ENCODE results near the gene RBM20. TPM values are rescaled to one million over a fixed set of nuclear protein-coding genes. Genes with fewer than 3 reads are reported as not detected.
A peak's percentile ranks its signal among the peaks of the same experiment; 100 is the strongest.

RBM20 gene
- total and polyA plus RNA-seq, 2 of the 13 experiments (the other 11 are each of a cell fraction or from before 2014, with no cell fraction given), result 0.02 to 0.22 TPM

DNA sequence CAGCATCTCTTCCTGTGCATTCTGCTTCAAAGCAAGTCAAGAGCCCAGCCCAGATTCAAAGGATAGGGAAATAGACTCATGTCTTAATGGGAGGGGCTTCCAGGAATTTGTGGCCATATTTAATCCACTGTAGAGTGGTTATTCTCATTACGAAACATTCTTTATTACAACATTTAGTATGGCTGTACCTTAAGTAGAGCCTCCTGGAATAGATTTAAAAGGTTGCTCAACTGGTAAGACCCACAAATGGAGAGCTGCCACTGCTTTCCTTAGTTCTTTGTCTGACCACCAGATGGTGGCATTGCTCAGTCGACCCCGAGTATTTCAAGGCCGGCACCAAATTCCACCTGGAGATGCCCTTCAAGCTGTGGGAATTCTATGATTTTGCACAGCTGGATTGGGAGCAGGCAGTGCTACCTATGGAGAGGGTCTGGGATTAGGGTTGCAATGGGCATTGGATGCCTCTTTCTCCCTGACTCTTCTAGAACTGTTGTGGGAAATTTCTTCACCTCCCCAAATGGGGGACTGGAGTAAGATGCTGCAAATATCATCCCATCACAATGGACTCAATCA lies 102.2 kb downstream of the RBM20 start:
- FAIRE-seq (peak; percentile 81), ATAC-seq (peak; percentile 90), DNase-seq (ENCODE audit: low spot score) (peak; percentile 56)
- in situ Hi-C loops (cut with HindIII; ENCODE audit: extremely low pct_ligation_motif_present, low pct_unique_long_range_greater_than_20kb), result loop anchor here (5.0 to 25.0 kb wide), 2 partner anchors 146 to 616 kb away; no protein-coding TSS in a partner anchor
- H3K79me2 ChIP-seq (ENCODE audit: insufficient read depth, low read length), result no peaks in the 10 kb centered on the region
- H3K9ac ChIP-seq (ENCODE audit: insufficient read depth, low read depth, low read length), result no peak overlapping the region
- H3K4me2 ChIP-seq (ENCODE audit: low read depth, low read length), result no peak overlapping the region
- 0% methylated on average over 4 of the region's 4 CpGs for WGBS (ENCODE audit: low lambda C conversion rate)
- ChIA-PET CTCF (ENCODE audit: low intra/inter-chr PET ratio, low total read pairs) (interaction anchor here (0.7 to 1.7 kb wide), 4 partner anchors 56 to 330 kb away, joined by 3 to 25 read pairs (median 4); partner anchors contain the start of genes BBIP1 and SHOC2), POLR2A (interaction anchor here (0.9 to 1.2 kb wide), 2 partner anchors 125 to 229 kb away, joined by 3 read pairs; partner anchors contain the start of gene PDCD4)
- BruUV-seq (replicated peaks), result no TSS peak
- H2AFZ ChIP-seq (ENCODE audit: low read length), result no peak overlapping the region
- no peaks in the 10 kb centered on the region for H3K36me3 ChIP-seq (replicated peaks in 1 of 2; ENCODE audit: control insufficient read depth in 1 of 2, insufficient read depth in 2 of 2, low read length in 2 of 2)
- intact Hi-C loops (cut with micrococcal nuclease; ENCODE audit: unreplicated experiment), result loop anchor here (1.0 to 5.0 kb wide), 4 partner anchors 56 to 614 kb away; partner anchors contain the start of gene PDCD4
- peaks cover 14% of the 10 kb centered on the region for H3K4me1 ChIP-seq (ENCODE audit: insufficient read depth, low read length)
- H4K20me1 ChIP-seq (ENCODE audit: insufficient read depth, low read length), result no peaks in the 10 kb centered on the region
- H3K4me3 ChIP-seq (replicated peaks in 1 of 3; ENCODE audit: insufficient read depth in 1 of 3, low read depth in 2 of 3, low read length in 3 of 3), result no peak overlapping the region
- H3K27ac ChIP-seq (ENCODE audit: extremely low read length, insufficient read depth, low read length), result no peak overlapping the region
- H3K27me3 ChIP-seq (ENCODE audit: control insufficient read depth in 1 of 2, insufficient read depth in 2 of 2, low read length in 2 of 2), result 0 out of 5 replicates have a peak, but pooled peaks cover 0 to 3% of the 10 kb centered on the region in 2 experiments
- peaks cover 10% of the 10 kb centered on the region for H3K9me3 ChIP-seq (ENCODE audit: low read length)
- TF ChIP-seq XRCC5 (optimal IDR thresholded peaks at IDR 0.05; ENCODE audit: low read length) (peak; percentile 58), CEBPB (IDR thresholded peaks at IDR 0.05; ENCODE audit: borderline replicate concordance, low read depth, low read length) (peak; percentile 39; the same call in 1 of the 2 replicates), KLF9 (CRISPR knock-in tag; IDR thresholded peaks at IDR 0.05; ENCODE audit: low read depth) (no peak), THAP11 (CRISPR knock-in tag; IDR thresholded peaks at IDR 0.05) (0 out of 2 replicates have a peak, but pooled peaks have one; percentile 13), TEAD3 (CRISPR knock-in tag; optimal IDR thresholded peaks at IDR 0.05; ENCODE audit: borderline replicate concordance) (peak; percentile 39)
- TF ChIP-seq, protein P1, sequence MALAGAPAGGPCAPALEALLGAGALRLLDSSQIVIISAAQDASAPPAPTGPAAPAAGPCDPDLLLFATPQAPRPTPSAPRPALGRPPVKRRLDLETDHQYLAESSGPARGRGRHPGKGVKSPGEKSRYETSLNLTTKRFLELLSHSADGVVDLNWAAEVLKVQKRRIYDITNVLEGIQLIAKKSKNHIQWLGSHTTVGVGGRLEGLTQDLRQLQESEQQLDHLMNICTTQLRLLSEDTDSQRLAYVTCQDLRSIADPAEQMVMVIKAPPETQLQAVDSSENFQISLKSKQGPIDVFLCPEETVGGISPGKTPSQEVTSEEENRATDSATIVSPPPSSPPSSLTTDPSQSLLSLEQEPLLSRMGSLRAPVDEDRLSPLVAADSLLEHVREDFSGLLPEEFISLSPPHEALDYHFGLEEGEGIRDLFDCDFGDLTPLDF (CRISPR knock-in tag; IDR thresholded peaks at IDR 0.05), result no peak
- TF ChIP-seq, protein P2, sequence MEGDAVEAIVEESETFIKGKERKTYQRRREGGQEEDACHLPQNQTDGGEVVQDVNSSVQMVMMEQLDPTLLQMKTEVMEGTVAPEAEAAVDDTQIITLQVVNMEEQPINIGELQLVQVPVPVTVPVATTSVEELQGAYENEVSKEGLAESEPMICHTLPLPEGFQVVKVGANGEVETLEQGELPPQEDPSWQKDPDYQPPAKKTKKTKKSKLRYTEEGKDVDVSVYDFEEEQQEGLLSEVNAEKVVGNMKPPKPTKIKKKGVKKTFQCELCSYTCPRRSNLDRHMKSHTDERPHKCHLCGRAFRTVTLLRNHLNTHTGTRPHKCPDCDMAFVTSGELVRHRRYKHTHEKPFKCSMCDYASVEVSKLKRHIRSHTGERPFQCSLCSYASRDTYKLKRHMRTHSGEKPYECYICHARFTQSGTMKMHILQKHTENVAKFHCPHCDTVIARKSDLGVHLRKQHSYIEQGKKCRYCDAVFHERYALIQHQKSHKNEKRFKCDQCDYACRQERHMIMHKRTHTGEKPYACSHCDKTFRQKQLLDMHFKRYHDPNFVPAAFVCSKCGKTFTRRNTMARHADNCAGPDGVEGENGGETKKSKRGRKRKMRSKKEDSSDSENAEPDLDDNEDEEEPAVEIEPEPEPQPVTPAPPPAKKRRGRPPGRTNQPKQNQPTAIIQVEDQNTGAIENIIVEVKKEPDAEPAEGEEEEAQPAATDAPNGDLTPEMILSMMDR (CRISPR knock-in tag; IDR thresholded peaks at IDR 0.05), result peak; percentile 85
- TF ChIP-seq, protein P3, sequence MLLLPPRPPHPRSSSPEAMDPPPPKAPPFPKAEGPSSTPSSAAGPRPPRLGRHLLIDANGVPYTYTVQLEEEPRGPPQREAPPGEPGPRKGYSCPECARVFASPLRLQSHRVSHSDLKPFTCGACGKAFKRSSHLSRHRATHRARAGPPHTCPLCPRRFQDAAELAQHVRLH (CRISPR knock-in tag; IDR thresholded peaks at IDR 0.05; ENCODE audit: borderline replicate concordance, low read depth), result no peak
- TF ChIP-seq, protein P4, sequence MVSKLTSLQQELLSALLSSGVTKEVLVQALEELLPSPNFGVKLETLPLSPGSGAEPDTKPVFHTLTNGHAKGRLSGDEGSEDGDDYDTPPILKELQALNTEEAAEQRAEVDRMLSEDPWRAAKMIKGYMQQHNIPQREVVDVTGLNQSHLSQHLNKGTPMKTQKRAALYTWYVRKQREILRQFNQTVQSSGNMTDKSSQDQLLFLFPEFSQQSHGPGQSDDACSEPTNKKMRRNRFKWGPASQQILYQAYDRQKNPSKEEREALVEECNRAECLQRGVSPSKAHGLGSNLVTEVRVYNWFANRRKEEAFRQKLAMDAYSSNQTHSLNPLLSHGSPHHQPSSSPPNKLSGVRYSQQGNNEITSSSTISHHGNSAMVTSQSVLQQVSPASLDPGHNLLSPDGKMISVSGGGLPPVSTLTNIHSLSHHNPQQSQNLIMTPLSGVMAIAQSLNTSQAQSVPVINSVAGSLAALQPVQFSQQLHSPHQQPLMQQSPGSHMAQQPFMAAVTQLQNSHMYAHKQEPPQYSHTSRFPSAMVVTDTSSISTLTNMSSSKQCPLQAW (CRISPR knock-in tag; IDR thresholded peaks at IDR 0.05), result 0 out of 2 replicates have a peak, but pooled peaks have one; percentile 33
- TF ChIP-seq, protein P5, sequence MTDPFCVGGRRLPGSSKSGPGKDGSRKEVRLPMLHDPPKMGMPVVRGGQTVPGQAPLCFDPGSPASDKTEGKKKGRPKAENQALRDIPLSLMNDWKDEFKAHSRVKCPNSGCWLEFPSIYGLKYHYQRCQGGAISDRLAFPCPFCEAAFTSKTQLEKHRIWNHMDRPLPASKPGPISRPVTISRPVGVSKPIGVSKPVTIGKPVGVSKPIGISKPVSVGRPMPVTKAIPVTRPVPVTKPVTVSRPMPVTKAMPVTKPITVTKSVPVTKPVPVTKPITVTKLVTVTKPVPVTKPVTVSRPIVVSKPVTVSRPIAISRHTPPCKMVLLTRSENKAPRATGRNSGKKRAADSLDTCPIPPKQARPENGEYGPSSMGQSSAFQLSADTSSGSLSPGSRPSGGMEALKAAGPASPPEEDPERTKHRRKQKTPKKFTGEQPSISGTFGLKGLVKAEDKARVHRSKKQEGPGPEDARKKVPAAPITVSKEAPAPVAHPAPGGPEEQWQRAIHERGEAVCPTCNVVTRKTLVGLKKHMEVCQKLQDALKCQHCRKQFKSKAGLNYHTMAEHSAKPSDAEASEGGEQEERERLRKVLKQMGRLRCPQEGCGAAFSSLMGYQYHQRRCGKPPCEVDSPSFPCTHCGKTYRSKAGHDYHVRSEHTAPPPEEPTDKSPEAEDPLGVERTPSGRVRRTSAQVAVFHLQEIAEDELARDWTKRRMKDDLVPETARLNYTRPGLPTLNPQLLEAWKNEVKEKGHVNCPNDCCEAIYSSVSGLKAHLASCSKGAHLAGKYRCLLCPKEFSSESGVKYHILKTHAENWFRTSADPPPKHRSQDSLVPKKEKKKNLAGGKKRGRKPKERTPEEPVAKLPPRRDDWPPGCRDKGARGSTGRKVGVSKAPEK (CRISPR knock-in tag; IDR thresholded peaks at IDR 0.05; ENCODE audit: borderline replicate concordance), result no peak
- TF ChIP-seq, protein P6, sequence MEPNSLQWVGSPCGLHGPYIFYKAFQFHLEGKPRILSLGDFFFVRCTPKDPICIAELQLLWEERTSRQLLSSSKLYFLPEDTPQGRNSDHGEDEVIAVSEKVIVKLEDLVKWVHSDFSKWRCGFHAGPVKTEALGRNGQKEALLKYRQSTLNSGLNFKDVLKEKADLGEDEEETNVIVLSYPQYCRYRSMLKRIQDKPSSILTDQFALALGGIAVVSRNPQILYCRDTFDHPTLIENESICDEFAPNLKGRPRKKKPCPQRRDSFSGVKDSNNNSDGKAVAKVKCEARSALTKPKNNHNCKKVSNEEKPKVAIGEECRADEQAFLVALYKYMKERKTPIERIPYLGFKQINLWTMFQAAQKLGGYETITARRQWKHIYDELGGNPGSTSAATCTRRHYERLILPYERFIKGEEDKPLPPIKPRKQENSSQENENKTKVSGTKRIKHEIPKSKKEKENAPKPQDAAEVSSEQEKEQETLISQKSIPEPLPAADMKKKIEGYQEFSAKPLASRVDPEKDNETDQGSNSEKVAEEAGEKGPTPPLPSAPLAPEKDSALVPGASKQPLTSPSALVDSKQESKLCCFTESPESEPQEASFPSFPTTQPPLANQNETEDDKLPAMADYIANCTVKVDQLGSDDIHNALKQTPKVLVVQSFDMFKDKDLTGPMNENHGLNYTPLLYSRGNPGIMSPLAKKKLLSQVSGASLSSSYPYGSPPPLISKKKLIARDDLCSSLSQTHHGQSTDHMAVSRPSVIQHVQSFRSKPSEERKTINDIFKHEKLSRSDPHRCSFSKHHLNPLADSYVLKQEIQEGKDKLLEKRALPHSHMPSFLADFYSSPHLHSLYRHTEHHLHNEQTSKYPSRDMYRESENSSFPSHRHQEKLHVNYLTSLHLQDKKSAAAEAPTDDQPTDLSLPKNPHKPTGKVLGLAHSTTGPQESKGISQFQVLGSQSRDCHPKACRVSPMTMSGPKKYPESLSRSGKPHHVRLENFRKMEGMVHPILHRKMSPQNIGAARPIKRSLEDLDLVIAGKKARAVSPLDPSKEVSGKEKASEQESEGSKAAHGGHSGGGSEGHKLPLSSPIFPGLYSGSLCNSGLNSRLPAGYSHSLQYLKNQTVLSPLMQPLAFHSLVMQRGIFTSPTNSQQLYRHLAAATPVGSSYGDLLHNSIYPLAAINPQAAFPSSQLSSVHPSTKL (CRISPR knock-in tag; IDR thresholded peaks at IDR 0.05), result peak; percentile 38
